PC-3 (cell line): ENCODE results near the gene SMOC2. TPM values are rescaled to one million over a fixed set of nuclear protein-coding genes. Genes with fewer than 3 reads are reported as not detected.

Experiments
- ATAC-seq: fragments of 200-7000 bp; cut with Tn5 transposase; 2 replicates; pipeline ENCODE4 v1.9.1; 2020; ENCODE audit warnings: mild to moderate bottlenecking, moderate library complexity
- BruUV-seq: library from RNA; stranded (reverse); fragments of 400-500 nt; replicated peaks from 2 replicates; lab custom pipeline; 2021; lab: Mats Ljungman, UMichigan
- CTCF ChIA-PET: fragments of 300-600 bp; sonication (Branson Sonifier 250); formaldehyde crosslinking; loops from one replicate; lab custom pipeline; 2022; ENCODE audit warnings: antibody characterized with exemption; lab: Charles Lee
- POLR2A ChIA-PET: fragments of 300-600 bp; sonication (Branson Sonifier 250); formaldehyde crosslinking; loops from one replicate; lab custom pipeline; 2022; ENCODE audit warnings: antibody characterized with exemption; ENCODE audit not compliant: unreplicated experiment; lab: Charles Lee
- DNase-seq: peaks from one replicate; pipeline ENCODE4 v3.0.0-alpha.2; 2015
- H2AFZ ChIP-seq: fragments of 300-600 bp; sonication (generic); 2 replicates; pipeline ENCODE4 v1.6.0; 2016; ENCODE audit warnings: antibody characterized with exemption, low read length
- H3F3A ChIP-seq: fragments of 300-600 bp; sonication (generic); one replicate; pipeline ENCODE4 v1.6.0; 2017; ENCODE audit warnings: antibody characterized with exemption, low read length, control low read depth, mild to moderate bottlenecking; ENCODE audit not compliant: unreplicated experiment
- H3K27ac ChIP-seq: fragments of 300-600 bp; sonication (generic); 2 replicates; pipeline ENCODE4 v1.5.1; 2016; ENCODE audit warnings: mild to moderate bottlenecking, low read length
- H3K27me3 ChIP-seq: fragments of 300-600 bp; sonication (generic); 2 replicates; pipeline ENCODE4 v1.6.1; 2016; ENCODE audit warnings: low read length, mixed read lengths
- H3K36me3 ChIP-seq: fragments of 300-600 bp; sonication (generic); 2 replicates; pipeline ENCODE4 v1.6.1; 2016; ENCODE audit warnings: low read depth, mixed run types, low read length, mixed read lengths
- H3K4me1 ChIP-seq: fragments of 300-600 bp; sonication (generic); 2 replicates; pipeline ENCODE4 v1.5.1; 2016; ENCODE audit warnings: low read length; ENCODE audit not compliant: insufficient read depth
- H3K4me2 ChIP-seq: fragments of 300-600 bp; sonication (generic); 2 replicates; pipeline ENCODE4 v1.6.0; 2016; ENCODE audit warnings: low read length
- H3K4me3 ChIP-seq: fragments of 300-600 bp; sonication (generic); 2 replicates; pipeline ENCODE4 v1.5.1; 2016; ENCODE audit warnings: mild to moderate bottlenecking, low read length, mixed read lengths
- H3K79me2 ChIP-seq: fragments of 300-600 bp; sonication (generic); 2 replicates; pipeline ENCODE4 v1.6.1; 2017; ENCODE audit warnings: low read length, mixed read lengths
- H3K9ac ChIP-seq: fragments of 300-600 bp; sonication (generic); 2 replicates; pipeline ENCODE4 v1.6.0; 2016; ENCODE audit warnings: mild to moderate bottlenecking, low read length
- H3K9me2 ChIP-seq: fragments of 300-600 bp; sonication (generic); replicated peaks from 2 replicates; pipeline ENCODE4 v1.6.1; 2016; ENCODE audit warnings: mixed run types, low read length, mixed read lengths
- H3K9me3 ChIP-seq: fragments of 300-600 bp; sonication (generic); 2 replicates; pipeline ENCODE4 v1.6.1; 2016; ENCODE audit warnings: low read length, mixed read lengths
- H4K20me1 ChIP-seq: fragments of 300-600 bp; sonication (generic); 2 replicates; pipeline ENCODE4 v1.6.1; 2016; ENCODE audit warnings: low read length, mixed read lengths
- CTCF ChIP-seq: fragments of 300-600 bp; sonication (generic); conservative IDR thresholded peaks from 2 replicates; pipeline ENCODE4 v1.5.1; 2017; ENCODE audit warnings: antibody characterized with exemption, low read depth, mild to moderate bottlenecking, low read length
- EZH2 ChIP-seq: fragments of 300-600 bp; sonication (generic); IDR thresholded peaks from one replicate; pipeline ENCODE4 v1.6.1; 2017; ENCODE audit warnings: antibody characterized with exemption, mild to moderate bottlenecking, low read length; ENCODE audit not compliant: unreplicated experiment
- EZH2phosphoT487 ChIP-seq: fragments of 300-600 bp; sonication (generic); IDR thresholded peaks from 2 replicates; pipeline ENCODE4 v1.6.1; 2018; ENCODE audit warnings: mild to moderate bottlenecking, antibody characterized with exemption, low read length, borderline replicate concordance
- intact Hi-C: fragments of 100-400 bp; cut with micrococcal nuclease; formaldehyde crosslinking; loops from 2 replicates; pipeline ENCODE4 v1.9.0; 2023
- total RNA-seq: library from RNA; depleted of rRNA; stranded (reverse); fragments of >200 nt; gene quantifications from 2 replicates; pipeline ENCODE4 v1.2.3, GENCODE V29; 2014

SMOC2 gene
- total RNA-seq, 1 experiment from 2014 or later = not detected

DNA sequence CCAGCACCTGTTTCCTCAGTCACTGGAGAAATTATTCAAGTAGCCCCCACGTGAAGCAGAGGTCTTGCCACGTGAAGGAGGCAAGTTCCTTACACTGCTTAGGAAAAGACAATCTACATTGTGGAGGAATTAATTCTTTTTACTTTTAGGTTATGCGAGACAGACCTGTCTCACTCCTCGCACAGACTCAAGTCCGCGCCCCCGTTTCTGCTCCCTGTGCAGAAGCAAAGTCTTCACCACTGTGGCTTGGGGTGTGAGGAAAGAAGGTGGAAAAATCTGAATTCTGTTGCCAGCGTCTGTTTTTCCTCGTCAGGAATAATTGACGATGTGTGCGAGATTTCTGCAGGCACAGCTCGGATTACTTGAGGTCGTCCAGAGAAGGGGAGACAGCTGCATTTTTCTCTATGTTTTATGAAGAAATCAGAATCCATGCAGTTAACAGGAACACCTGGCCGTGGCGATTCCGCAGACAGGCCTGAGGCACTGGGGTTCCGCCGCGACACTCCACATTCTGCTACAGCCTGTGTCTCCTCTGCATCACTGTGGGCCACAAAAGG lies 185.1 kb downstream of the SMOC2 start:
- H3K79me2 ChIP-seq = no peaks in the 10 kb centered on the region
- no peak for TF ChIP-seq EZH2
- no peak for TF ChIP-seq CTCF
- TF ChIP-seq EZH2phosphoT487 = no peak
- no peak overlapping the region for H3K4me3 ChIP-seq
- H3K4me2 ChIP-seq = no peak overlapping the region
- no peaks in the 10 kb centered on the region for H3F3A ChIP-seq
- no peaks in the 10 kb centered on the region for H3K9me3 ChIP-seq
- no peaks in the 10 kb centered on the region for H3K36me3 ChIP-seq
- H4K20me1 ChIP-seq = no peaks in the 10 kb centered on the region
- no peak for DNase-seq
- no peaks in the 10 kb centered on the region; the same call in 1 of the 2 replicates for H3K27me3 ChIP-seq
- intact Hi-C loops = no loop called here
- H2AFZ ChIP-seq = no peak overlapping the region
- CTCF ChIA-PET = no interaction called here
- ATAC-seq = no peak
- no peaks in the 10 kb centered on the region for H3K9me2 ChIP-seq
- H3K27ac ChIP-seq = no peak overlapping the region
- no peaks in the 10 kb centered on the region for H3K4me1 ChIP-seq
- POLR2A ChIA-PET = no interaction called here
- no peak overlapping the region for H3K9ac ChIP-seq
- no TSS peak for BruUV-seq

GRCh38 chr6:168627506-168628175 lies 186.7 kb downstream of the SMOC2 start:
- no peaks in the 10 kb centered on the region for H4K20me1 ChIP-seq
- H2AFZ ChIP-seq = no peak overlapping the region
- H3K36me3 ChIP-seq = no peaks in the 10 kb centered on the region
- no peak overlapping the region for H3K27ac ChIP-seq
- H3K9me3 ChIP-seq = no peaks in the 10 kb centered on the region
- POLR2A ChIA-PET = no interaction called here
- no peak for TF ChIP-seq EZH2
- no peak for TF ChIP-seq EZH2phosphoT487
- TF ChIP-seq CTCF = no peak
- no peak overlapping the region for H3K9ac ChIP-seq
- no peaks in the 10 kb centered on the region for H3K4me1 ChIP-seq
- H3K4me3 ChIP-seq = no peak overlapping the region
- no peaks in the 10 kb centered on the region; the same call in 1 of the 2 replicates for H3K27me3 ChIP-seq
- intact Hi-C loops = no loop called here
- CTCF ChIA-PET = no interaction called here
- no peak for DNase-seq
- no peak for ATAC-seq
- H3K4me2 ChIP-seq = no peak overlapping the region
- H3K9me2 ChIP-seq = no peaks in the 10 kb centered on the region
- no TSS peak for BruUV-seq
- H3K79me2 ChIP-seq = no peaks in the 10 kb centered on the region
- no peaks in the 10 kb centered on the region for H3F3A ChIP-seq

GRCh38 chr6:168628176-168628553 lies 187.2 kb downstream of the SMOC2 start:
- Histone ChIP-seq H3K4me3 (no peak overlapping the region), H3K27ac (no peak overlapping the region), H3K79me2 (no peaks in the 10 kb centered on the region), H4K20me1 (no peaks in the 10 kb centered on the region), H3K4me1 (no peaks in the 10 kb centered on the region), H3K9me3 (no peaks in the 10 kb centered on the region), H3K9me2 (no peaks in the 10 kb centered on the region), H3K27me3 (no peaks in the 10 kb centered on the region; the same call in 1 of the 2 replicates), H2AFZ (no peak overlapping the region), H3K36me3 (no peaks in the 10 kb centered on the region), H3F3A (no peaks in the 10 kb centered on the region), H3K4me2 (no peak overlapping the region), H3K9ac (no peak overlapping the region)
- TF ChIP-seq EZH2 (no peak), EZH2phosphoT487 (no peak), CTCF (no peak)
- intact Hi-C loops = no loop called here
- ATAC-seq = no peak
- BruUV-seq = no TSS peak
- CTCF ChIA-PET = no interaction called here
- POLR2A ChIA-PET = no interaction called here
- DNase-seq = no peak
